PC-3 (cell line): ENCODE data around the gene TEX52. TPM values are rescaled to one million over a fixed set of nuclear protein-coding genes. Genes with fewer than 3 reads are reported as not detected.
"Not testable (repeated sequence)": the region's sequence is repeated elsewhere in the genome, so short reads cannot be mapped to it uniquely, and the experiment has no call there.

Experiments
- ATAC-seq: fragments of 200-7000 bp; cut with Tn5 transposase; 2 replicates; pipeline ENCODE4 v1.9.1; 2020; ENCODE audit warnings: mild to moderate bottlenecking, moderate library complexity
- BruUV-seq: library from RNA; stranded (reverse); fragments of 400-500 nt; replicated peaks from 2 replicates; lab custom pipeline; 2021; lab: Mats Ljungman, UMichigan
- CTCF ChIA-PET: fragments of 300-600 bp; sonication (Branson Sonifier 250); formaldehyde crosslinking; loops from one replicate; lab custom pipeline; 2022; ENCODE audit warnings: antibody characterized with exemption; lab: Charles Lee
- POLR2A ChIA-PET: fragments of 300-600 bp; sonication (Branson Sonifier 250); formaldehyde crosslinking; loops from one replicate; lab custom pipeline; 2022; ENCODE audit warnings: antibody characterized with exemption; ENCODE audit not compliant: unreplicated experiment; lab: Charles Lee
- DNase-seq: peaks from one replicate; pipeline ENCODE4 v3.0.0-alpha.2; 2015
- H2AFZ ChIP-seq: fragments of 300-600 bp; sonication (generic); 2 replicates; pipeline ENCODE4 v1.6.0; 2016; ENCODE audit warnings: antibody characterized with exemption, low read length
- H3F3A ChIP-seq: fragments of 300-600 bp; sonication (generic); one replicate; pipeline ENCODE4 v1.6.0; 2017; ENCODE audit warnings: antibody characterized with exemption, low read length, control low read depth, mild to moderate bottlenecking; ENCODE audit not compliant: unreplicated experiment
- H3K27ac ChIP-seq: fragments of 300-600 bp; sonication (generic); 2 replicates; pipeline ENCODE4 v1.5.1; 2016; ENCODE audit warnings: mild to moderate bottlenecking, low read length
- H3K27me3 ChIP-seq: fragments of 300-600 bp; sonication (generic); 2 replicates; pipeline ENCODE4 v1.6.1; 2016; ENCODE audit warnings: low read length, mixed read lengths
- H3K36me3 ChIP-seq: fragments of 300-600 bp; sonication (generic); 2 replicates; pipeline ENCODE4 v1.6.1; 2016; ENCODE audit warnings: low read depth, mixed run types, low read length, mixed read lengths
- H3K4me1 ChIP-seq: fragments of 300-600 bp; sonication (generic); 2 replicates; pipeline ENCODE4 v1.5.1; 2016; ENCODE audit warnings: low read length; ENCODE audit not compliant: insufficient read depth
- H3K4me2 ChIP-seq: fragments of 300-600 bp; sonication (generic); 2 replicates; pipeline ENCODE4 v1.6.0; 2016; ENCODE audit warnings: low read length
- H3K4me3 ChIP-seq: fragments of 300-600 bp; sonication (generic); 2 replicates; pipeline ENCODE4 v1.5.1; 2016; ENCODE audit warnings: mild to moderate bottlenecking, low read length, mixed read lengths
- H3K79me2 ChIP-seq: fragments of 300-600 bp; sonication (generic); 2 replicates; pipeline ENCODE4 v1.6.1; 2017; ENCODE audit warnings: low read length, mixed read lengths
- H3K9ac ChIP-seq: fragments of 300-600 bp; sonication (generic); 2 replicates; pipeline ENCODE4 v1.6.0; 2016; ENCODE audit warnings: mild to moderate bottlenecking, low read length
- H3K9me2 ChIP-seq: fragments of 300-600 bp; sonication (generic); replicated peaks from 2 replicates; pipeline ENCODE4 v1.6.1; 2016; ENCODE audit warnings: mixed run types, low read length, mixed read lengths
- H3K9me3 ChIP-seq: fragments of 300-600 bp; sonication (generic); 2 replicates; pipeline ENCODE4 v1.6.1; 2016; ENCODE audit warnings: low read length, mixed read lengths
- H4K20me1 ChIP-seq: fragments of 300-600 bp; sonication (generic); 2 replicates; pipeline ENCODE4 v1.6.1; 2016; ENCODE audit warnings: low read length, mixed read lengths
- EZH2 ChIP-seq: fragments of 300-600 bp; sonication (generic); IDR thresholded peaks from one replicate; pipeline ENCODE4 v1.6.1; 2017; ENCODE audit warnings: antibody characterized with exemption, mild to moderate bottlenecking, low read length; ENCODE audit not compliant: unreplicated experiment
- EZH2phosphoT487 ChIP-seq: fragments of 300-600 bp; sonication (generic); IDR thresholded peaks from 2 replicates; pipeline ENCODE4 v1.6.1; 2018; ENCODE audit warnings: mild to moderate bottlenecking, antibody characterized with exemption, low read length, borderline replicate concordance
- intact Hi-C: fragments of 100-400 bp; cut with micrococcal nuclease; formaldehyde crosslinking; loops from 2 replicates; pipeline ENCODE4 v1.9.0; 2023
- total RNA-seq: library from RNA; depleted of rRNA; stranded (reverse); fragments of >200 nt; gene quantifications from 2 replicates; pipeline ENCODE4 v1.2.3, GENCODE V29; 2014
- TF ChIP-seq, protein P1 (sequence below): fragments of 300-600 bp; sonication (generic); conservative IDR thresholded peaks from 2 replicates; pipeline ENCODE4 v1.5.1; 2017; ENCODE audit warnings: antibody characterized with exemption, low read depth, mild to moderate bottlenecking, low read length

TEX52 gene
- total RNA-seq, 1 experiment from 2014 or later, result not detected

DNA sequence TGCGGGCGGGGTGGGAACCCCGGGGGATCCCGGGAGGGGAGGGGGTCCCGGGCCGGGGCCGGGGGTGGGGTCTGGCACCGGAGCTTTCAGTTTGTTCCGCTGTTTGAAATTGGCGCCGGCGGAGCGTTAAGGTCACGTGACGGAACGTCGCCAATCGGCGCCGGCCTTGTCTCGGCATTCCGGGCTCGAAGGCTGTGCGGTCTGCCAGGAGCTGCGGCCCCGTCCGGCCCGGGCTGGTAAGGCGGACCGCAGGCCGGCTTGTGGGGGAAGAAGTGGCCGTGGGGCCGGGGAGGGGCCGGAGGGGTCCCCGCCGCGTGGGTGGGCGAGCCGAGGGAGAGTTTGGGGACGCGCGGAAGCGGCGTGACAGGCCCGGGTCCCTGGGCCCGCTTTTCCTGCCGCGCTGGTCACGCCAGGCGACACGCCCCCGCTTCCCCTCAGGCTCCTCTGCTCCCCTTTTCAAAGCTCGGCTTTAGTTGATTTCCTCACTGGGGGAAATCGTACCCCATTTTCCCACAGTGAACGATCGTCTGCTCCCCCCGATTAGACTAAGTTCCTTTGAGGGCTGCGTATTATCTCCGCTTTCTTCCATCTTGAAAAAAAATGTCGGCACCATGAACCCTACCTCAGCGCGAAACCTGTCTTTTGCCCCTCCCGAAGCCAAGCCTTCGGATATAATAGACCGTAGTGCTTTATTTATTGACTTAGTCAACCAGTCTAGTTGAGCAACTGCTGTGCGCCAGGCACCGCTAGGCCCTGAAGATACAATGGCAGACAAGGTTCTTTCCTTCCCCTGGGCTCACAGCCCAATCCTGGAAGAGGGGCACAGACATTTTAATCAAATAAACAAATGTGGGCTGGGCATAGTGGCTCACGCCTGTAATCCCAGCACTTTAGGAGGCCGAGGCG lies 20.5 kb upstream of the TEX52 start, which contains the start of the genes FOXM1 and RHNO1:
Gene FOXM1 (minus strand): TSS at position 128 of the 906 bp plus-strand sequence. CDS start 2,696 bp downstream, outside the sequence.
Gene RHNO1 (plus strand): TSS at position 177 of the 906 bp plus-strand sequence. CDS start 8,144 bp downstream, outside the sequence.
- Histone ChIP-seq H3K36me3 (peaks cover 14% of the 10 kb centered on the region), H3K4me1 (peaks cover 13% of the 10 kb centered on the region), H3K9ac (peak within 1 kb of the TSS; percentile 96), H3K9me3 (no peaks in the 10 kb centered on the region), H3K79me2 (peaks cover 92% of the 10 kb centered on the region), H3K4me3 (peak within 1 kb of the TSS; percentile 72), H2AFZ (peak within 1 kb of the TSS; percentile 85), H3K4me2 (peak within 1 kb of the TSS; percentile 100), H3K27me3 (no peaks in the 10 kb centered on the region), H3K9me2 (no peaks in the 10 kb centered on the region), H3K27ac (peak within 1 kb of the TSS; percentile 70), H4K20me1 (no peaks in the 10 kb centered on the region), H3F3A (no peaks in the 10 kb centered on the region)
- intact Hi-C loops, result loop anchor here (2.0 to 5.0 kb wide), 2 partner anchors 14 to 65 kb away; partner anchors contain the start of genes ITFG2 and TULP3
- ChIA-PET POLR2A (interaction anchor here (0.6 kb wide), 1 partner anchor 45 kb away, joined by 3 read pairs; no protein-coding TSS in a partner anchor), CTCF (no interaction called here)
- DNase-seq (peak; percentile 85), ATAC-seq (peak; percentile 84)
- TF ChIP-seq, protein P1, sequence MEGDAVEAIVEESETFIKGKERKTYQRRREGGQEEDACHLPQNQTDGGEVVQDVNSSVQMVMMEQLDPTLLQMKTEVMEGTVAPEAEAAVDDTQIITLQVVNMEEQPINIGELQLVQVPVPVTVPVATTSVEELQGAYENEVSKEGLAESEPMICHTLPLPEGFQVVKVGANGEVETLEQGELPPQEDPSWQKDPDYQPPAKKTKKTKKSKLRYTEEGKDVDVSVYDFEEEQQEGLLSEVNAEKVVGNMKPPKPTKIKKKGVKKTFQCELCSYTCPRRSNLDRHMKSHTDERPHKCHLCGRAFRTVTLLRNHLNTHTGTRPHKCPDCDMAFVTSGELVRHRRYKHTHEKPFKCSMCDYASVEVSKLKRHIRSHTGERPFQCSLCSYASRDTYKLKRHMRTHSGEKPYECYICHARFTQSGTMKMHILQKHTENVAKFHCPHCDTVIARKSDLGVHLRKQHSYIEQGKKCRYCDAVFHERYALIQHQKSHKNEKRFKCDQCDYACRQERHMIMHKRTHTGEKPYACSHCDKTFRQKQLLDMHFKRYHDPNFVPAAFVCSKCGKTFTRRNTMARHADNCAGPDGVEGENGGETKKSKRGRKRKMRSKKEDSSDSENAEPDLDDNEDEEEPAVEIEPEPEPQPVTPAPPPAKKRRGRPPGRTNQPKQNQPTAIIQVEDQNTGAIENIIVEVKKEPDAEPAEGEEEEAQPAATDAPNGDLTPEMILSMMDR, result no peak
- TF ChIP-seq EZH2, result no peak
- TF ChIP-seq EZH2phosphoT487, result no peak
- TSS peak; percentile 73 for BruUV-seq

DNA sequence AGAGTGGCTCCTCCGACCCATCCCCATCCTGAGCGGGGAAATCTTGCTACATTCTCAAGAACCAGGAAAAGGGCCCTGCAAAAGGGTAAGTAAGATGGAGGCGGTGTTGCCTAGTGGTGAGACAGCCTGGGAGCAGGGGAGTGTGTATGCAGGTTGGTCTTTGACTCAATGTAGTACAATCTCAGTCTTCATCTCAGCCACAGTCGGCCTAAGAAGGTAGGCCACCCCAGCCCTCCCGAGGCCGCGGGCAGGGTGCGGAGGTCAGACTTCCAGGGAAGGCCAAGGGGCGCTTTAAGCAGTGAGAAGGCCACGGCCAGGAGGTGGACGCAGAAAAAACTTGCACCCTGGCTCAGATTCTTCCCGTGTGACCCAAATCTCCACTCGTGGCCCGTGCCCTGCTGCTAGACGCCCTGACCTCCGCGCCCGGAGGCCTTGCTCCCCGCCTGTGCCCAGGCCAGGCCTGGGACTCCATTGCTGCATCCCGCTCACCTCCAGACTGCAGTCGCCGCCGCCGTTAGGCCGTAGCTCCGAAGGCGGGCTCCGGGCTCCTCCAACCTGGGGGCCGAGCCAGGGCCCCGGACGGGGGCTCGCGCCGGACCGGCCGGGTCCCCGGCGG lies 19.7 kb upstream of the TEX52 start:
- H3K79me2 ChIP-seq, result peaks cover 92% of the 10 kb centered on the region
- H3K27ac ChIP-seq, result peak overlapping the region; percentile 70
- ATAC-seq, result peak; percentile 69
- no peaks in the 10 kb centered on the region for H4K20me1 ChIP-seq
- no peaks in the 10 kb centered on the region for H3F3A ChIP-seq
- peak; percentile 20 for DNase-seq
- H2AFZ ChIP-seq, result peak overlapping the region; percentile 85
- POLR2A ChIA-PET, result interaction anchor here (0.6 kb wide), 1 partner anchor 44 kb away, joined by 3 read pairs; no protein-coding TSS in a partner anchor
- H3K9me2 ChIP-seq, result no peaks in the 10 kb centered on the region
- TF ChIP-seq EZH2 (no peak), EZH2phosphoT487 (no peak)
- TF ChIP-seq, protein P1, result no peak
- no peaks in the 10 kb centered on the region for H3K27me3 ChIP-seq
- intact Hi-C loops, result loop anchor here (2.0 to 5.0 kb wide), 2 partner anchors 14 to 64 kb away; partner anchors contain the start of genes ITFG2 and TULP3
- CTCF ChIA-PET, result no interaction called here
- H3K4me1 ChIP-seq, result peaks cover 13% of the 10 kb centered on the region
- H3K36me3 ChIP-seq, result peaks cover 18% of the 10 kb centered on the region
- H3K4me2 ChIP-seq, result peak overlapping the region; percentile 100
- H3K9me3 ChIP-seq, result no peaks in the 10 kb centered on the region
- BruUV-seq, result no TSS peak
- peak overlapping the region; percentile 72 for H3K4me3 ChIP-seq
- peak overlapping the region; percentile 96 for H3K9ac ChIP-seq

DNA sequence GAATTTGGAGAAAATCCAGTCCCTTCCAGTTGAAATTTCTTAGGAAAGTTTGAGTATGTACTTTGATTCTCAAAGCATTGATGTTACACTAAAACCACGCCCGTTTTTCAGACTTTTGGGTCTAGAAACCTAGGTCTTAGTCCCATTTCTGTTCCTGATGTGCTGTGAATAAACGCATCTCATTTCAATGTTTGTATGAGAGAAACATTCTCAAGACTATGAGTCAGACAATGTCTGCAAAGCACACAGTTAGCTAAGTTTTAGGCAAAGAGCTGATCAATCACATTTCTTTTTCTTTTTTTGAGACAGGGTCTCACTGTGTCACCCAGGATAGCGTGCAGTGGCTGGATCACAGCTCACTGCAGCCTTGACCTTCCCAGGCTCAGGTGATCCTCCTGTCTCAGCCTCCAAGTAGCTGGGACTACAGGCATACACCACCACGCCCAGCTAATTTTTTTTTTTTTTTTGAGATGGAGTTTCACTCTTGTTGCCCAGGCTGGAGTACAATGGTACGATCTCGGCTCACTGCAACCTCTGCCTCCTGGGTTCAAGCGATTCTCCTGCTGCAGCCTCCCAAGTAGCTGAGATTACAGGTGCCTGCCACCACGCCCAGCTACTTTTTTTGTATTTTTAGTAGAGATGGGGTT lies 12.3 kb upstream of the TEX52 start:
- H3K4me1 ChIP-seq, H3K4me3 ChIP-seq, H3K27me3 ChIP-seq, intact Hi-C loops, H4K20me1 ChIP-seq, H3K9me3 ChIP-seq, H3K4me2 ChIP-seq, CTCF ChIA-PET, POLR2A ChIA-PET, BruUV-seq, H3K27ac ChIP-seq, H2AFZ ChIP-seq, H3K9me2 ChIP-seq, H3K9ac ChIP-seq, H3F3A ChIP-seq: not testable (repeated sequence)
- peaks cover 28% of the 10 kb centered on the region for H3K79me2 ChIP-seq
- DNase-seq (peak; percentile 4), ATAC-seq (peak; percentile 50)
- H3K36me3 ChIP-seq, result peaks cover 38% of the 10 kb centered on the region
